HepG2 (cell line): ENCODE results near the gene RIT2. TPM values are rescaled to one million over a fixed set of nuclear protein-coding genes. Genes with fewer than 3 reads are reported as not detected.

Source experiments
- ATAC-seq: fragments of 200-7000 bp; cut with Tn5 transposase; 3 replicates; pipeline ENCODE4 v1.9.1; 2020; ENCODE audit warnings: mild to moderate bottlenecking, moderate library complexity
- BruUV-seq: library from RNA; stranded (reverse); fragments of 400-500 nt; replicated peaks from 2 replicates; lab custom pipeline; 2021; lab: Mats Ljungman, UMichigan
- CTCF ChIA-PET: fragments of 300-600 bp; formaldehyde crosslinking; extraction: SDS; loops from one replicate; lab custom pipeline; 2021; ENCODE audit warnings: low total read pairs, inconsistent platforms, low intra/inter-chr PET ratio; lab: Yijun Ruan, JAX
- POLR2A ChIA-PET: fragments of 350-600 bp; sonication (Branson Sonifier 250); formaldehyde crosslinking; loops from one replicate; lab custom pipeline; 2020; ENCODE audit warnings: antibody characterized with exemption, inconsistent platforms; lab: Yijun Ruan, JAX
- DNase-seq: peaks from one replicate; pipeline ENCODE4 v3.0.0-alpha.2; 2015; ENCODE audit warnings: low spot score
- FAIRE-seq: peaks from 3 replicates; lab custom pipeline; 2011; peaks lifted over from hg19 to GRCh38; lab: Jason Lieb, UNC
- H2AFZ ChIP-seq: one replicate; pipeline ENCODE4 v1.6.1; 2011; ENCODE audit warnings: low read length, inconsistent platforms
- H3K27ac ChIP-seq: fragments of 300-600 bp; 3 replicates; pipeline ENCODE4 v1.8.0; 2011; ENCODE audit warnings: mixed run types, mild to moderate bottlenecking, mixed read lengths, low read length, inconsistent platforms; ENCODE audit not compliant: insufficient read depth; ENCODE audit errors: extremely low read length
- H3K27me3 ChIP-seq, 2 experiments: fragments of 200-600 bp in 1 of 2; 2 replicates in 1 of 2; 3 replicates in 1 of 2; pipeline versions ENCODE4 v1.6.0 to v1.8.0; 2011; ENCODE audit warnings: low read length in 2 of 2, mild to moderate bottlenecking in 2 of 2, moderate library complexity in 2 of 2, inconsistent platforms in 1 of 2; ENCODE audit not compliant: insufficient read depth in 2 of 2, control insufficient read depth in 1 of 2
- H3K36me3 ChIP-seq, 2 experiments: fragments of 200-600 bp in 1 of 2; replicated peaks in 1 of 2; 2 replicates in 1 of 2; 3 replicates in 1 of 2; pipeline versions ENCODE4 v1.5.1 to v1.8.0; 2011; ENCODE audit warnings: low read length in 2 of 2, inconsistent platforms in 1 of 2; ENCODE audit not compliant: insufficient read depth in 2 of 2, control insufficient read depth in 1 of 2
- H3K4me1 ChIP-seq: 2 replicates; pipeline ENCODE4 v1.5.1; 2012; ENCODE audit warnings: low read length, inconsistent platforms; ENCODE audit not compliant: insufficient read depth
- H3K4me2 ChIP-seq: 2 replicates; pipeline ENCODE4 v1.6.0; 2011; ENCODE audit warnings: low read depth, low read length, inconsistent platforms
- H3K4me3 ChIP-seq, 3 experiments: fragments of 200-600 bp in 1 of 3; sonication (generic), shearing (Covaris generic) in 1 of 3; replicated peaks in 1 of 3; 2 replicates each; pipeline ENCODE4 v1.5.1; 2011 to 2016; ENCODE audit warnings: low read length in 3 of 3, inconsistent platforms in 2 of 3, low read depth in 2 of 3, mild to moderate bottlenecking in 2 of 3, control low read depth in 1 of 3, mixed read lengths in 1 of 3; ENCODE audit not compliant: insufficient read depth in 1 of 3
- H3K79me2 ChIP-seq: one replicate; pipeline ENCODE4 v1.6.1; 2011; ENCODE audit warnings: low read length, inconsistent platforms; ENCODE audit not compliant: insufficient read depth
- H3K9ac ChIP-seq: 2 replicates; pipeline ENCODE4 v1.6.0; 2011; ENCODE audit warnings: mild to moderate bottlenecking, low read depth, low read length, inconsistent platforms; ENCODE audit not compliant: insufficient read depth
- H3K9me3 ChIP-seq: 2 replicates; pipeline ENCODE4 v1.5.1; 2012; ENCODE audit warnings: mild to moderate bottlenecking, low read length
- H4K20me1 ChIP-seq: 2 replicates; pipeline ENCODE4 v1.6.0; 2011; ENCODE audit warnings: inconsistent platforms, mild to moderate bottlenecking, low read length, moderate library complexity; ENCODE audit not compliant: insufficient read depth
- DRAP1 ChIP-seq: IDR thresholded peaks from 2 replicates; pipeline ENCODE4 v1.6.1; 2016; ENCODE audit warnings: missing genetic modification reagents, missing compliant biosample characterization
- FLYWCH1 ChIP-seq: sonication (generic); formaldehyde crosslinking; IDR thresholded peaks from 2 replicates; pipeline ENCODE4 v1.8.1; 2023; ENCODE audit warnings: mild to moderate bottlenecking, missing genetic modification reagents
- IKZF5 ChIP-seq: IDR thresholded peaks from 2 replicates; pipeline ENCODE4 v1.6.1; 2018; ENCODE audit warnings: missing genetic modification reagents, mild to moderate bottlenecking, missing compliant biosample characterization
- KAT2B ChIP-seq: fragments of 150-350 bp; IDR thresholded peaks from 2 replicates; pipeline ENCODE4 v1.6.1; 2014; ENCODE audit warnings: low read depth, low read length, borderline replicate concordance
- NR2F6 ChIP-seq, 2 experiments: IDR thresholded peaks; 2 replicates each; pipeline ENCODE4 v1.6.1; 2016; ENCODE audit warnings: antibody characterized with exemption in 1 of 2, mild to moderate bottlenecking in 1 of 2
- RERE ChIP-seq: IDR thresholded peaks from 2 replicates; pipeline ENCODE4 v1.6.1; 2016; ENCODE audit warnings: low read depth, missing genetic modification reagents, missing compliant biosample characterization
- RFXANK ChIP-seq: IDR thresholded peaks from 2 replicates; pipeline ENCODE4 v1.6.1; 2016
- THAP8 ChIP-seq: sonication (generic); formaldehyde crosslinking; IDR thresholded peaks from 2 replicates; pipeline ENCODE4 v1.5.1; 2020; ENCODE audit warnings: missing genetic modification reagents, mild to moderate bottlenecking, borderline replicate concordance
- TSC22D2 ChIP-seq: sonication (generic); formaldehyde crosslinking; IDR thresholded peaks from 2 replicates; pipeline ENCODE4 v1.5.1; 2020; ENCODE audit warnings: missing genetic modification reagents, mild to moderate bottlenecking, borderline replicate concordance
- ZNF124 ChIP-seq: sonication (generic); formaldehyde crosslinking; IDR thresholded peaks from 2 replicates; pipeline ENCODE4 v1.4.0; 2020; ENCODE audit warnings: missing genetic modification reagents
- ZNF256 ChIP-seq: sonication (generic); formaldehyde crosslinking; conservative IDR thresholded peaks from 2 replicates; pipeline ENCODE4 v1.4.0; 2020; ENCODE audit warnings: missing genetic modification reagents
- in situ Hi-C: cut with HindIII; loops from 2 replicates; pipeline ENCODE4 v1.10.0; 2017; ENCODE audit warnings: low pct_unique_long_range_greater_than_20kb; ENCODE audit not compliant: extremely low pct_ligation_motif_present
- intact Hi-C: fragments of 100-400 bp; cut with micrococcal nuclease; formaldehyde crosslinking; loops from one replicate; pipeline ENCODE4 v1.10.0; 2022; ENCODE audit not compliant: unreplicated experiment
- polyA plus RNA-seq, 8 experiments: library from polyadenylated mRNA; depleted of rRNA in 3 of 8; stranded (reverse) in 7 of 8; unstranded in 1 of 8; fragments of >200 nt; fragmentation: Illumina TruSeq in 4 of 8; extraction: Trizol in 4 of 8; gene quantifications; 2 replicates each; pipeline versions ENCODE4 v1.2.1 to v1.2.3, GENCODE V29; 2011 to 2016; ENCODE audit warnings: low read depth in 4 of 8, missing spikeins in 1 of 8, mixed read lengths in 1 of 8; ENCODE audit not compliant: insufficient read depth in 1 of 8
- total RNA-seq, 5 experiments: library from RNA; depleted of rRNA; stranded (reverse); fragments of >200 nt; fragmentation: Illumina TruSeq; extraction: Trizol; gene quantifications; 2 replicates each; pipeline ENCODE4 v1.2.3, GENCODE V29; 2016; ENCODE audit warnings: low read depth in 1 of 5

Gene RIT2
- total and polyA plus RNA-seq, 2 of the 13 experiments (the other 11 are each of a cell fraction or from before 2014, with no cell fraction given) = not detected

- ATAC-seq (no peak), DNase-seq (no peak), FAIRE-seq (no peak)
- intact Hi-C loops = no loop called here
- in situ Hi-C loops = no loop called here
- ChIA-PET CTCF (no interaction called here), POLR2A (no interaction called here)
- TF ChIP-seq KAT2B (no peak), RFXANK (CRISPR knock-in tag) (no peak), FLYWCH1 (CRISPR knock-in tag) (no peak), NR2F6 (IDR thresholded peaks at IDR 0.05) (no peak), NR2F6 (CRISPR knock-in tag; IDR thresholded peaks at IDR 0.05) (no peak), ZNF124 (CRISPR knock-in tag) (no peak), ZNF256 (no peak), DRAP1 (CRISPR knock-in tag) (no peak), RERE (CRISPR knock-in tag) (no peak), TSC22D2 (no peak), IKZF5 (no peak), THAP8 (no peak)
- Histone ChIP-seq H2AFZ (no peak overlapping the region), H3K27me3 (no peaks in the 10 kb centered on the region), H3K4me2 (no peak overlapping the region), H3K4me1 (no peaks in the 10 kb centered on the region), H3K9me3 (no peaks in the 10 kb centered on the region), H3K27ac (no peak overlapping the region), H3K4me3 (no peak overlapping the region), H4K20me1 (no peaks in the 10 kb centered on the region), H3K36me3 (no peaks in the 10 kb centered on the region), H3K9ac (no peak overlapping the region), H3K79me2 (no peaks in the 10 kb centered on the region)
- BruUV-seq = no TSS peak
Observed at GRCh38 chr18:42860011-42860410, 255.5 kb downstream of the RIT2 start.
